NCI-H2171 treated with DMSO at 0.1 percent for 48 hours (cell line): ENCODE measurements around the gene CCND3.

Experiments
- DNase-seq: peaks from one replicate; lab custom pipeline; 2025; lab: John Stamatoyannopoulos, UW

CCND3 gene

GRCh38 chr6:41921712-41921998 is 20.0 kb downstream of the CCND3 start:
- DNase-seq = peak; percentile 36

GRCh38 chr6:41920921-41921711 is 20.5 kb downstream of the CCND3 start, which contains the start of the genes BYSL and MED20:
TSS of gene BYSL (plus strand) at chr6:41921499. CDS start at chr6:41921563, 64 bp downstream.
TSS of gene MED20 (minus strand) at chr6:41921139. CDS start at chr6:41921018, 121 bp downstream.
- peak; percentile 91 for DNase-seq

GRCh38 chr6:41917528-41917927 is 24.1 kb downstream of the CCND3 start:
- DNase-seq = no peak

GRCh38 chr6:41914869-41915530 is 26.6 kb downstream of the CCND3 start:
- DNase-seq = no peak

GRCh38 chr6:41914343-41914742 is 27.3 kb downstream of the CCND3 start:
- DNase-seq = no peak

- no peak for DNase-seq
These were observed 31.9 kb downstream of the CCND3 start for GRCh38 chr6:41909727-41910126.

GRCh38 chr6:41901882-41902519 is 39.6 kb downstream of the CCND3 start:
- DNase-seq = no peak

GRCh38 chr6:41900861-41901260 is 40.7 kb downstream of the CCND3 start:
- DNase-seq = no peak

- DNase-seq = peak; percentile 21
These were observed 45.3 kb downstream of the CCND3 start for GRCh38 chr6:41896281-41896680.

GRCh38 chr6:41895300-41896233 is 46.0 kb downstream of the CCND3 start, which contains the start of gene USP49:
TSS of gene USP49 (minus strand) at chr6:41895375. CDS start at chr6:41806983, 88,392 bp downstream.
- DNase-seq = peak; percentile 91

- DNase-seq = peak; percentile 37
These were observed 47.0 kb downstream of the CCND3 start for GRCh38 chr6:41894366-41895299.

- no peak for DNase-seq
These were observed 48.6 kb downstream of the CCND3 start for GRCh38 chr6:41892921-41893564.

- no peak for DNase-seq
These were observed 54.3 kb downstream of the CCND3 start for GRCh38 chr6:41887331-41887751.

GRCh38 chr6:41885930-41886329 is 55.7 kb downstream of the CCND3 start:
- no peak for DNase-seq

GRCh38 chr6:41884957-41885356 is 56.7 kb downstream of the CCND3 start:
- DNase-seq = no peak
